H9 (cell line): ENCODE data around the gene SF1. TPM values are rescaled to one million over a fixed set of nuclear protein-coding genes. Genes with fewer than 3 reads are reported as not detected.
A peak's percentile ranks its signal among the peaks of the same experiment; 100 is the strongest.

ENCODE experiments used
- DNase-seq: peaks from one replicate; pipeline ENCODE4 v3.0.0-alpha.2; 2017
- H2AFZ ChIP-seq: one replicate; pipeline ENCODE4 v1.6.1; 2013; ENCODE audit warnings: mild to moderate bottlenecking, low read length, control low read depth, moderate library complexity
- H2AK5ac ChIP-seq: 2 replicates; pipeline ENCODE4 v1.6.1; 2013; ENCODE audit warnings: low read length, control low read depth, mixed read lengths; ENCODE audit not compliant: insufficient read length
- H2BK120ac ChIP-seq: one replicate; pipeline ENCODE4 v1.6.1; 2013; ENCODE audit warnings: low read depth, mild to moderate bottlenecking, low read length, control low read depth, inconsistent platforms; ENCODE audit not compliant: poor library complexity, severe bottlenecking
- H2BK12ac ChIP-seq: 2 replicates; pipeline ENCODE4 v1.6.1; 2013; ENCODE audit warnings: low read length, control low read depth, mixed read lengths, low read depth; ENCODE audit not compliant: insufficient read length
- H2BK15ac ChIP-seq: 2 replicates; pipeline ENCODE4 v1.6.1; 2013; ENCODE audit warnings: low read depth, low read length, control low read depth
- H2BK20ac ChIP-seq: one replicate; pipeline ENCODE4 v1.6.1; 2013; ENCODE audit warnings: low read depth, mild to moderate bottlenecking, low read length, control low read depth, inconsistent platforms; ENCODE audit not compliant: poor library complexity, severe bottlenecking
- H2BK5ac ChIP-seq: 2 replicates; pipeline ENCODE4 v1.6.1; 2013; ENCODE audit warnings: low read length, control low read depth, mixed read lengths; ENCODE audit not compliant: insufficient read length
- H3K14ac ChIP-seq: 2 replicates; pipeline ENCODE4 v1.6.1; 2013; ENCODE audit warnings: low read length, control low read depth; ENCODE audit not compliant: insufficient read depth
- H3K18ac ChIP-seq: 2 replicates; pipeline ENCODE4 v1.6.1; 2013; ENCODE audit warnings: low read depth, mild to moderate bottlenecking, mixed read lengths, low read length, control low read depth; ENCODE audit not compliant: insufficient read length
- H3K23ac ChIP-seq: 2 replicates; pipeline ENCODE4 v1.6.1; 2013; ENCODE audit warnings: low read length, control low read depth, mixed read lengths, low read depth; ENCODE audit not compliant: insufficient read length
- H3K23me2 ChIP-seq: 2 replicates; pipeline ENCODE4 v1.6.1; 2013; ENCODE audit warnings: low read depth, mild to moderate bottlenecking, mixed read lengths, low read length, control low read depth; ENCODE audit not compliant: insufficient read length, poor library complexity, severe bottlenecking
- H3K27ac ChIP-seq: 2 replicates; pipeline ENCODE4 v1.5.1; 2013; ENCODE audit warnings: low read length, control low read depth, mixed read lengths, low read depth; ENCODE audit not compliant: insufficient read length
- H3K27me3 ChIP-seq: 2 replicates; pipeline ENCODE4 v1.6.1; 2013; ENCODE audit warnings: low read length, control low read depth, inconsistent platforms; ENCODE audit not compliant: insufficient read depth
- H3K4ac ChIP-seq: 2 replicates; pipeline ENCODE4 v1.6.1; 2013; ENCODE audit warnings: low read depth, mild to moderate bottlenecking, control low read depth, inconsistent platforms, low read length, moderate library complexity
- H3K4me1 ChIP-seq: 2 replicates; pipeline ENCODE4 v1.6.1; 2013; ENCODE audit warnings: low read length, control low read depth, inconsistent platforms; ENCODE audit not compliant: insufficient read depth
- H3K4me2 ChIP-seq: 2 replicates; pipeline ENCODE4 v1.6.1; 2013; ENCODE audit warnings: low read length, control low read depth, mixed read lengths; ENCODE audit not compliant: insufficient read length, insufficient read depth
- H3K56ac ChIP-seq: 2 replicates; pipeline ENCODE4 v1.6.1; 2013; ENCODE audit warnings: low read depth, mild to moderate bottlenecking, mixed read lengths, low read length, control low read depth; ENCODE audit not compliant: insufficient read length
- H3K79me1 ChIP-seq: 2 replicates; pipeline ENCODE4 v1.6.1; 2013; ENCODE audit warnings: low read depth, mild to moderate bottlenecking, moderate library complexity, low read length, control low read depth, inconsistent platforms; ENCODE audit not compliant: insufficient read depth, poor library complexity, severe bottlenecking
- H3K79me2 ChIP-seq: 2 replicates; pipeline ENCODE4 v1.6.1; 2013; ENCODE audit warnings: low read length, control low read depth, inconsistent platforms; ENCODE audit not compliant: insufficient read depth
- H3K9ac ChIP-seq: 2 replicates; pipeline ENCODE4 v1.6.1; 2013; ENCODE audit warnings: low read length, control low read depth, mixed read lengths; ENCODE audit not compliant: insufficient read length; ENCODE audit errors: extremely low read depth
- H3K9me3 ChIP-seq: one replicate; pipeline ENCODE4 v1.6.1; 2013; ENCODE audit warnings: low read depth, low read length, inconsistent platforms; ENCODE audit not compliant: control insufficient read depth
- H3T11ph ChIP-seq: one replicate; pipeline ENCODE4 v1.6.1; 2013; ENCODE audit warnings: mild to moderate bottlenecking, low read length, control low read depth, inconsistent platforms
- H4K20me1 ChIP-seq: one replicate; pipeline ENCODE4 v1.6.1; 2013; ENCODE audit not compliant: control insufficient read depth, insufficient read length, insufficient read depth
- H4K5ac ChIP-seq: 2 replicates; pipeline ENCODE4 v1.6.1; 2013; ENCODE audit warnings: low read depth, mild to moderate bottlenecking, mixed read lengths, low read length, control low read depth; ENCODE audit not compliant: insufficient read length
- H4K8ac ChIP-seq: replicated peaks from 2 replicates; pipeline ENCODE4 v1.6.1; 2013; ENCODE audit warnings: low read length, control low read depth, mixed read lengths, low read depth; ENCODE audit not compliant: insufficient read length
- H4K91ac ChIP-seq: 2 replicates; pipeline ENCODE4 v1.6.1; 2013; ENCODE audit warnings: low read depth, mild to moderate bottlenecking, moderate library complexity, mixed read lengths, low read length, control low read depth; ENCODE audit not compliant: insufficient read length
- H3K27ac Mint-ChIP-seq, 3 experiments: 2 replicates in 2 of 3; 3 replicates in 1 of 3; pipeline ENCODE4 v1.8.0; 2020 to 2021; ENCODE audit warnings: mixed read lengths in 3 of 3, mild to moderate bottlenecking in 1 of 3, moderate library complexity in 1 of 3
- H3K27me3 Mint-ChIP-seq: 2 replicates; pipeline ENCODE4 v1.8.0; 2021; ENCODE audit warnings: low read depth, mild to moderate bottlenecking, moderate library complexity, mixed read lengths
- H3K36me3 Mint-ChIP-seq, 3 experiments: 2 replicates in 2 of 3; 3 replicates in 1 of 3; pipeline ENCODE4 v1.8.0; 2020 to 2021; ENCODE audit warnings: low read depth in 3 of 3, mixed read lengths in 3 of 3; ENCODE audit not compliant: insufficient read depth in 1 of 3
- H3K4me1 Mint-ChIP-seq, 2 experiments: 2 replicates each; pipeline ENCODE4 v1.8.0; 2020; ENCODE audit warnings: mixed read lengths in 2 of 2
- H3K4me3 Mint-ChIP-seq, 2 experiments: 2 replicates in 1 of 2; 3 replicates in 1 of 2; pipeline ENCODE4 v1.8.0; 2020 to 2021; ENCODE audit warnings: mild to moderate bottlenecking in 2 of 2, mixed read lengths in 2 of 2, moderate library complexity in 1 of 2
- H3K9me3 Mint-ChIP-seq, 2 experiments: 2 replicates in 1 of 2; 3 replicates in 1 of 2; pipeline ENCODE4 v1.8.0; 2020; ENCODE audit warnings: mild to moderate bottlenecking in 2 of 2, mixed read lengths in 2 of 2, moderate library complexity in 1 of 2
- WGBS: extraction: QIAGEN DNeasy Blood & Tissue Kit; methylation state at CpG from one replicate; pipeline ENCODE4 v1.1.7; 2013; ENCODE audit warnings: missing lambda C conversion rate, low lambda C conversion rate, mixed read lengths; ENCODE audit not compliant: insufficient read length; ENCODE audit errors: extremely low coverage; 5-methylcytosine and 5-hydroxymethylcytosine counted together
- total RNA-seq: library from RNA; stranded (reverse); gene quantifications from 2 replicates; pipeline ENCODE4 v1.2.1, GENCODE V29; 2021
- TF ChIP-seq, protein P1 (sequence below): fragments of 200-600 bp; sonication (generic); conservative IDR thresholded peaks from 3 replicates; pipeline ENCODE4 v1.8.0; 2021; ENCODE audit warnings: antibody characterized with exemption, mild to moderate bottlenecking

SF1 gene
- total RNA-seq, 1 experiment from 2014 or later = 528 TPM

DNA sequence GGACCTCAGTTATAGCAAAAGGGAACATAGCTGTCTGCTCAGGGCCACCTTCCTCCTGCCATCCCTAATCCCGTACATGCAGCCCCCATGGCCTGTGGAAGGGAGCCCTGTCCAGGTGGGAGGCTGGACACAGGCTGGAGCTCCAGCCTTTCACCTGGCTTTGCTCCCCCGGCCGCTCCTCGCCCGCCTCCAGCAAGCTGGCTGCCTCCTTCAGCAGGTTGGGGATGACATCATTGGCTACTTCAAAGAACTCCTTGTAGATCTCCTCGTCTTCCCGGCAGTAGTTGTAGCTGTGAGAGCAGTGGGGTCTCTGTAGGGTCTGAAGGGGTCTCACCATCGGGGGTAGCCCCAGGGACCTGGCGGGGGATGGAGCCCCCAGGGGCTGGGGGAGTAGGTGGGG lies 27.1 kb upstream of the SF1 start:
- H2BK15ac ChIP-seq = no peak overlapping the region
- no peak overlapping the region for H3K27ac ChIP-seq
- no peak overlapping the region for H3K18ac ChIP-seq
- no peak overlapping the region for H3K23ac ChIP-seq
- H4K8ac ChIP-seq = no peak overlapping the region
- no peaks in the 10 kb centered on the region for H3K9me3 Mint-ChIP-seq
- no peak overlapping the region for H3K4me2 ChIP-seq
- H2BK120ac ChIP-seq = no peak overlapping the region
- no peak overlapping the region for H4K91ac ChIP-seq
- DNase-seq = peak; percentile 20
- H2BK12ac ChIP-seq = no peak overlapping the region
- H3K79me1 ChIP-seq = no peaks in the 10 kb centered on the region
- H4K20me1 ChIP-seq = no peaks in the 10 kb centered on the region
- no peak overlapping the region for H2BK5ac ChIP-seq
- H3K4me1 Mint-ChIP-seq = peaks cover 17 to 20% of the 10 kb centered on the region in 2 experiments
- no peaks in the 10 kb centered on the region for H3K27me3 ChIP-seq
- peaks cover 6 to 38% (median 27%) of the 10 kb centered on the region in 3 experiments; a peak in 6 of 7 replicates for H3K36me3 Mint-ChIP-seq
- H3K4ac ChIP-seq = no peak overlapping the region
- no peak overlapping the region for H4K5ac ChIP-seq
- H2AFZ ChIP-seq = no peak overlapping the region
- no peak overlapping the region for H2AK5ac ChIP-seq
- H3K23me2 ChIP-seq = peaks cover 19% of the 10 kb centered on the region
- no peak overlapping the region for H3K14ac ChIP-seq
- TF ChIP-seq, protein P1, sequence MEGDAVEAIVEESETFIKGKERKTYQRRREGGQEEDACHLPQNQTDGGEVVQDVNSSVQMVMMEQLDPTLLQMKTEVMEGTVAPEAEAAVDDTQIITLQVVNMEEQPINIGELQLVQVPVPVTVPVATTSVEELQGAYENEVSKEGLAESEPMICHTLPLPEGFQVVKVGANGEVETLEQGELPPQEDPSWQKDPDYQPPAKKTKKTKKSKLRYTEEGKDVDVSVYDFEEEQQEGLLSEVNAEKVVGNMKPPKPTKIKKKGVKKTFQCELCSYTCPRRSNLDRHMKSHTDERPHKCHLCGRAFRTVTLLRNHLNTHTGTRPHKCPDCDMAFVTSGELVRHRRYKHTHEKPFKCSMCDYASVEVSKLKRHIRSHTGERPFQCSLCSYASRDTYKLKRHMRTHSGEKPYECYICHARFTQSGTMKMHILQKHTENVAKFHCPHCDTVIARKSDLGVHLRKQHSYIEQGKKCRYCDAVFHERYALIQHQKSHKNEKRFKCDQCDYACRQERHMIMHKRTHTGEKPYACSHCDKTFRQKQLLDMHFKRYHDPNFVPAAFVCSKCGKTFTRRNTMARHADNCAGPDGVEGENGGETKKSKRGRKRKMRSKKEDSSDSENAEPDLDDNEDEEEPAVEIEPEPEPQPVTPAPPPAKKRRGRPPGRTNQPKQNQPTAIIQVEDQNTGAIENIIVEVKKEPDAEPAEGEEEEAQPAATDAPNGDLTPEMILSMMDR = no peak
- H3K56ac ChIP-seq = no peak overlapping the region
- H3K79me2 ChIP-seq = no peaks in the 10 kb centered on the region
- no peaks in the 10 kb centered on the region for H3K4me1 ChIP-seq
- H3K27ac Mint-ChIP-seq = peak overlapping the region in 1 of 3 experiments; percentile 69; a peak in 3 of 7 replicates
- H3K27me3 Mint-ChIP-seq = no peaks in the 10 kb centered on the region
- H3K9me3 ChIP-seq = no peaks in the 10 kb centered on the region
- no CpG with 5 or more reads among the region's 9 CpGs for WGBS
- H2BK20ac ChIP-seq = no peak overlapping the region
- H3K4me3 Mint-ChIP-seq = no peak overlapping the region; a peak in 1 of 5 replicates
- H3K9ac ChIP-seq = no peak overlapping the region
- no peak overlapping the region for H3T11ph ChIP-seq
